HL-60 (cell line): ENCODE data around the gene PPY.
"Not testable (repeated sequence)": the region's sequence is repeated elsewhere in the genome, so short reads cannot be mapped to it uniquely, and the experiment has no call there.

Source experiments
- DNase-seq, 2 experiments: peaks; one replicate each; pipeline ENCODE4 v3.0.0-alpha.2; 2010 to 2020; ENCODE audit warnings: low read depth in 1 of 2, low spot score in 1 of 2
- H3K27ac ChIP-seq: fragments of 250-450 bp; sonication (Bioruptor Pico); replicated peaks from 2 replicates; pipeline ENCODE4 v1.5.1; 2020; ENCODE audit warnings: mild to moderate bottlenecking, moderate library complexity
- H3K27me3 ChIP-seq: fragments of 250-450 bp; sonication (Bioruptor Pico); 2 replicates; pipeline ENCODE4 v1.5.1; 2021; ENCODE audit warnings: mild to moderate bottlenecking, moderate library complexity; ENCODE audit not compliant: insufficient read depth, poor library complexity, severe bottlenecking
- H3K4me3 ChIP-seq: replicated peaks from 2 replicates; pipeline ENCODE4 v1.5.1; 2011; ENCODE audit warnings: mild to moderate bottlenecking, control low read depth, low read length; ENCODE audit not compliant: insufficient read depth
- GABPA ChIP-seq: IDR thresholded peaks from 2 replicates; pipeline ENCODE4 v1.6.1; 2012; ENCODE audit warnings: low read depth
- POLR2AphosphoS5 ChIP-seq: IDR thresholded peaks from 2 replicates; pipeline ENCODE4 v1.6.1; 2012; ENCODE audit warnings: low read depth
- SPI1 ChIP-seq: IDR thresholded peaks from 2 replicates; pipeline ENCODE4 v1.6.1; 2012; ENCODE audit warnings: low read depth, mild to moderate bottlenecking, borderline replicate concordance
- TF ChIP-seq, protein P1 (sequence below): IDR thresholded peaks from 2 replicates; pipeline ENCODE4 v1.6.1; 2012; ENCODE audit warnings: low read depth; ENCODE audit not compliant: insufficient replicate concordance
- TF ChIP-seq, protein P2 (sequence below): IDR thresholded peaks from one replicate; pipeline ENCODE4 v1.5.1; 2011; ENCODE audit warnings: low read length, control low read depth, inconsistent platforms; ENCODE audit not compliant: insufficient read depth

The PPY gene

DNA sequence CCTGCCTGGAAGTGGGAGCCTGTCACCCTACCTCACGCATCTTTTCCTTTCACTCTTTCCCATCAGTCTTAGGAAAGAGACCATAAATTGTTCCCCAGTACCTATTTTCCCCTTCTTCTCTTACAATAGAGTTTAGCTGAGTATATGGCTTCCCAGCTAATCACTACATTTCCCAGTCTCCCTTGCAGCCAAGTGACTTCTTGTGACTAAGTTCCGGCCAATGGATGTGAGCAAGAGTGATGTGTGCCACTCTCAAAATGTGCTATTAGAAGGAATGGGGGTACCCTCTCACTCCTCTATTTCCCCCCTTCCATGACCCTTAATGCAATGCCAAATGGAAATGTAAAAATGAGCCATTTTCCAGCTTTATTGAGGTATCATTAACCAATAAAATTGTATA is 19.7 kb upstream of the PPY start:
- Histone ChIP-seq H3K27ac (no peak overlapping the region), H3K27me3 (no peaks in the 10 kb centered on the region), H3K4me3 (no peak overlapping the region)
- DNase-seq: no peak
- TF ChIP-seq, protein P1, sequence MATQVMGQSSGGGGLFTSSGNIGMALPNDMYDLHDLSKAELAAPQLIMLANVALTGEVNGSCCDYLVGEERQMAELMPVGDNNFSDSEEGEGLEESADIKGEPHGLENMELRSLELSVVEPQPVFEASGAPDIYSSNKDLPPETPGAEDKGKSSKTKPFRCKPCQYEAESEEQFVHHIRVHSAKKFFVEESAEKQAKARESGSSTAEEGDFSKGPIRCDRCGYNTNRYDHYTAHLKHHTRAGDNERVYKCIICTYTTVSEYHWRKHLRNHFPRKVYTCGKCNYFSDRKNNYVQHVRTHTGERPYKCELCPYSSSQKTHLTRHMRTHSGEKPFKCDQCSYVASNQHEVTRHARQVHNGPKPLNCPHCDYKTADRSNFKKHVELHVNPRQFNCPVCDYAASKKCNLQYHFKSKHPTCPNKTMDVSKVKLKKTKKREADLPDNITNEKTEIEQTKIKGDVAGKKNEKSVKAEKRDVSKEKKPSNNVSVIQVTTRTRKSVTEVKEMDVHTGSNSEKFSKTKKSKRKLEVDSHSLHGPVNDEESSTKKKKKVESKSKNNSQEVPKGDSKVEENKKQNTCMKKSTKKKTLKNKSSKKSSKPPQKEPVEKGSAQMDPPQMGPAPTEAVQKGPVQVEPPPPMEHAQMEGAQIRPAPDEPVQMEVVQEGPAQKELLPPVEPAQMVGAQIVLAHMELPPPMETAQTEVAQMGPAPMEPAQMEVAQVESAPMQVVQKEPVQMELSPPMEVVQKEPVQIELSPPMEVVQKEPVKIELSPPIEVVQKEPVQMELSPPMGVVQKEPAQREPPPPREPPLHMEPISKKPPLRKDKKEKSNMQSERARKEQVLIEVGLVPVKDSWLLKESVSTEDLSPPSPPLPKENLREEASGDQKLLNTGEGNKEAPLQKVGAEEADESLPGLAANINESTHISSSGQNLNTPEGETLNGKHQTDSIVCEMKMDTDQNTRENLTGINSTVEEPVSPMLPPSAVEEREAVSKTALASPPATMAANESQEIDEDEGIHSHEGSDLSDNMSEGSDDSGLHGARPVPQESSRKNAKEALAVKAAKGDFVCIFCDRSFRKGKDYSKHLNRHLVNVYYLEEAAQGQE: no peak
- TF ChIP-seq SPI1 (no peak), POLR2AphosphoS5 (no peak), GABPA (no peak)
- TF ChIP-seq, protein P2, sequence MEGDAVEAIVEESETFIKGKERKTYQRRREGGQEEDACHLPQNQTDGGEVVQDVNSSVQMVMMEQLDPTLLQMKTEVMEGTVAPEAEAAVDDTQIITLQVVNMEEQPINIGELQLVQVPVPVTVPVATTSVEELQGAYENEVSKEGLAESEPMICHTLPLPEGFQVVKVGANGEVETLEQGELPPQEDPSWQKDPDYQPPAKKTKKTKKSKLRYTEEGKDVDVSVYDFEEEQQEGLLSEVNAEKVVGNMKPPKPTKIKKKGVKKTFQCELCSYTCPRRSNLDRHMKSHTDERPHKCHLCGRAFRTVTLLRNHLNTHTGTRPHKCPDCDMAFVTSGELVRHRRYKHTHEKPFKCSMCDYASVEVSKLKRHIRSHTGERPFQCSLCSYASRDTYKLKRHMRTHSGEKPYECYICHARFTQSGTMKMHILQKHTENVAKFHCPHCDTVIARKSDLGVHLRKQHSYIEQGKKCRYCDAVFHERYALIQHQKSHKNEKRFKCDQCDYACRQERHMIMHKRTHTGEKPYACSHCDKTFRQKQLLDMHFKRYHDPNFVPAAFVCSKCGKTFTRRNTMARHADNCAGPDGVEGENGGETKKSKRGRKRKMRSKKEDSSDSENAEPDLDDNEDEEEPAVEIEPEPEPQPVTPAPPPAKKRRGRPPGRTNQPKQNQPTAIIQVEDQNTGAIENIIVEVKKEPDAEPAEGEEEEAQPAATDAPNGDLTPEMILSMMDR: no peak

DNA sequence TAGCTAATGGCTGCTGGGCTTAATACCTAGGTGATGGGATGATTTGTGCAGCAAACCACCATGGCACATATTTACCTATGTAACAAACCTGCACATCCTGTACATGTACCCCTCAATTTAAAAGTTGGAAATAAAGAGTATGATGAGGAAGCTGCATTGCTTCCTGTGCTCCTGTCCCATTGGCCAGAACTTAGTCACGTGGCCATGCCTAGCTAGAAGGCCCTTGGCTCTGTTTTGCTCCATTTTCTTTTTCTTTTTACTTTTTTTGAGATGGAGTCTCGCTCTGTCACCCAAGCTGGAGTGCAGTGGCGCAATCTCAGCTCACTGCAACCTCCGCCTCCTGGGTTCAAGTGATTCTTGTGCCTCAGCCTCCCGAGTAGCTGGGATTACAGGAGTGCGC is 19.0 kb upstream of the PPY start:
- not testable (repeated sequence) for H3K27ac ChIP-seq, DNase-seq, H3K27me3 ChIP-seq, H3K4me3 ChIP-seq

DNA sequence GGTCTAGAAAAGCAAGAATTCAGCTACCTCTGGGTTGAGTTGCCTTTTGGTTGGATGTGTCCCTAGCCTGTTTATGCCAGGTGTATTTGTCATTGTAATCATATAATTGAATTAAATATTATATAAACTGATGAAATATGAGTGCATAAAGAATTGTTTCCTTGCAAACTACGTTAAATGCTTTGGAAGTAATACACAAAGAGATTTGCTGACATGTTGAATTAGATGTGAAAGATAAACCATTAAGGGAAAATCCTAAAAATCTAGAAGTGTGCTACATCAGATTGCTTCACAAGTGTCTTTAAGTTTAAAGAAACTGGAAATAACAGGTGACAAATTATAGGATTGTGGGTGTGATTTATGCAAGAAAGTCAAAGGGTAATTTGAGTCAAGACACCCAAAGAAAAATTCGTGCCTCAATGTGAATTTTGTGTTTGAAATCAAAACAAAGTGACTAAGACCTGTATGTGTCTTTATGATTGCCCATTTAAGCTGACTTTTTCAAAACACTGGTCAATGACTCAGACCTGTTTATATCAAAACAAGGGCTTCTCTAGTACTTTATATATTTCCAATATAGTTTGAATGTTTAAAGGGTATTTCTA is 16.6 kb upstream of the PPY start:
- H3K27ac ChIP-seq: no peak overlapping the region

DNA sequence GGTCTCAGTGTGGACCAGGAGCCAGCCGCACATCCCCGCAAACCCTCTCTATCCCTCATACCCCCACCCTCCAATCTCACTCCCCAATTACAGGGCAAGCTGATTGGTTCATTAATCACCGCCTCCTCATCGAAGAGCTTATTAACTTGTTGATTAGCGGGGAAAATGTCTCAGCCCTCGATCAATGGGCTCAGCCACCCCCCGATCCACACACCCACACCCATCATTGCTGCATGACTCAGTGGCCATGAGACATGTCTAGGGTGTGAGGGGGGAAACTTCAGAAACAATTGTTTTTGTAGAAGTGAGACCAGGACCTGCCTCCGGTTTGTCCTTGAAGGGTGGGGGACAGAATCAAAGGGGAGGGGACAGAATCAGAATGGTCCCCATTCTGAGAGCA is 13.9 kb upstream of the PPY start:
- TF ChIP-seq POLR2AphosphoS5 (no peak), SPI1 (no peak), GABPA (no peak)
- TF ChIP-seq, protein P1: no peak
- TF ChIP-seq, protein P2: no peak
- DNase-seq: no peak
- H3K4me3 ChIP-seq: no peak overlapping the region
- peaks cover 22% of the 10 kb centered on the region for H3K27me3 ChIP-seq
- H3K27ac ChIP-seq: no peak overlapping the region

More for the DNA sequence above, 16.6 kb upstream of the PPY start:
- Histone ChIP-seq H3K4me3 (no peak overlapping the region), H3K27me3 (peaks cover 4% of the 10 kb centered on the region)
- no peak for TF ChIP-seq SPI1
- TF ChIP-seq GABPA: no peak
- TF ChIP-seq, protein P1: no peak
- TF ChIP-seq POLR2AphosphoS5: no peak
- TF ChIP-seq, protein P2: no peak
- no peak for DNase-seq
